Lung (tissue), 13 donors: ENCODE results near the gene TPRN. TPM values are rescaled to one million over a fixed set of nuclear protein-coding genes. Genes with fewer than 3 reads are reported as not detected.

Experiments
- ATAC-seq: fragments of 200-7000 bp; cut with Tn5 transposase; one replicate; pipeline ENCODE4 v1.9.1; 2020; ENCODE audit warnings: moderate number of reproducible peaks; ENCODE audit not compliant: insufficient read depth, low FRiP score
- DNase-seq, 3 donors: peaks; one replicate each; pipeline ENCODE4 v3.0.0-alpha.2; 2013 to 2017
- H3K27ac ChIP-seq, 2 donors: one replicate each; pipeline ENCODE4 v1.5.1; 2013; ENCODE audit warnings: mild to moderate bottlenecking in 2 of 2, moderate library complexity in 2 of 2, control low read depth in 1 of 2, inconsistent platforms in 1 of 2, low read depth in 1 of 2, low read length in 1 of 2
- H3K27me3 ChIP-seq, 3 donors: one replicate each; pipeline ENCODE4 v1.5.1; 2013; ENCODE audit warnings: low read length in 2 of 3; ENCODE audit not compliant: control insufficient read depth in 3 of 3, insufficient read depth in 3 of 3
- H3K36me3 ChIP-seq, 4 donors: one replicate each; pipeline ENCODE4 v1.5.1; 2013; ENCODE audit warnings: low read length in 4 of 4, mild to moderate bottlenecking in 1 of 4, moderate library complexity in 1 of 4; ENCODE audit not compliant: control insufficient read depth in 4 of 4, insufficient read depth in 4 of 4
- H3K4me1 ChIP-seq, 5 donors: one replicate each; pipeline ENCODE4 v1.5.1; 2013; ENCODE audit warnings: low read length in 5 of 5, mild to moderate bottlenecking in 2 of 5, moderate library complexity in 1 of 5; ENCODE audit not compliant: control insufficient read depth in 5 of 5, insufficient read depth in 5 of 5
- H3K4me3 ChIP-seq: one replicate; pipeline ENCODE4 v1.5.1; 2013; ENCODE audit warnings: mild to moderate bottlenecking, control low read depth, moderate library complexity
- H3K9ac ChIP-seq, 2 donors: one replicate each; pipeline ENCODE4 v1.5.1; 2013; ENCODE audit warnings: low read length in 2 of 2, control low read depth in 1 of 2; ENCODE audit not compliant: insufficient read depth in 1 of 2
- H3K9me3 ChIP-seq, 4 donors: one replicate each; pipeline ENCODE4 v1.5.1; 2013; ENCODE audit warnings: low read length in 3 of 4, mild to moderate bottlenecking in 1 of 4, moderate library complexity in 1 of 4; ENCODE audit not compliant: control insufficient read depth in 4 of 4, insufficient read depth in 3 of 4
- CTCF ChIP-seq: IDR thresholded peaks from 2 replicates; pipeline ENCODE4 v1.5.1; 2012; ENCODE audit warnings: mild to moderate bottlenecking; ENCODE audit errors: control extremely low read depth, extremely low read depth
- WGBS, 2 donors: extraction: QIAGEN DNeasy Blood & Tissue Kit; methylation state at CpG; one replicate each; pipeline ENCODE4 v1.1.7; 2013; 5-methylcytosine and 5-hydroxymethylcytosine counted together
- polyA plus RNA-seq, 2 donors: library from polyadenylated mRNA; stranded (reverse); fragments of 200-250 nt; gene quantifications; one replicate each; pipeline ENCODE4 v1.2.1, GENCODE V29; 2013
- small RNA-seq: library from RNA; depleted of rRNA; stranded (forward); fragments of <200 nt; gene quantifications from one replicate; pipeline ENCODE3, GENCODE V24; 2014; ENCODE audit warnings: low replicate concordance
- total RNA-seq, 2 donors: library from RNA; depleted of rRNA in 1 of 2; stranded (reverse); fragments of >200 nt in 1 of 2; gene quantifications; one replicate each; pipeline ENCODE4 v1.2.1, GENCODE V29; 2014 to 2021
- donor health status: control.
- donor health status: control.
- donor health status: Bipolar disorder and iron deficiency.
- donor health status: healthy.
- donor health status: DM: yes; HTN: yes; CAD: no.

The TPRN gene
- total and polyA plus RNA-seq, 4 donors = 8.9 to 30.6 (median 15.5) TPM

GRCh38 chr9:137143459-137143858 is 57.1 kb downstream of the TPRN start:
- Histone ChIP-seq H3K9me3 (peaks cover 0 to 5% (median 0%) of the 10 kb centered on the region in 4 donors), H3K9ac (no peak overlapping the region), H3K4me3 (no peak overlapping the region), H3K27me3 (peaks cover 12 to 39% (median 14%) of the 10 kb centered on the region in 3 donors), H3K4me1 (peaks cover 0 to 3% (median 0%) of the 10 kb centered on the region in 5 donors), H3K36me3 (no peaks in the 10 kb centered on the region), H3K27ac (no peak overlapping the region)
- ATAC-seq (no peak), DNase-seq (no peak)
- no peak for TF ChIP-seq CTCF
- 58 to 74% methylated on average over 4 of the region's 4 CpGs for WGBS, 2 donors

GRCh38 chr9:137141976-137142936 is 58.3 kb downstream of the TPRN start:
- no peak for DNase-seq

More at GRCh38 chr9:137141976-137142936, 58.3 kb downstream of the TPRN start:
- Histone ChIP-seq H3K9me3 (peaks cover 0 to 7% (median 0%) of the 10 kb centered on the region in 4 donors), H3K4me1 (peaks cover 0 to 3% (median 0%) of the 10 kb centered on the region in 5 donors), H3K9ac (no peak overlapping the region), H3K4me3 (no peak overlapping the region), H3K27me3 (peaks cover 16 to 43% (median 21%) of the 10 kb centered on the region in 3 donors), H3K36me3 (no peaks in the 10 kb centered on the region), H3K27ac (no peak overlapping the region)
- TF ChIP-seq CTCF = no peak
- 70 to 83% methylated on average over 24 of the region's 24 CpGs for WGBS, 2 donors
- no peak for ATAC-seq

Small RNA genes lying within 50 kb of the gene (small RNA-seq; reads per million reads assigned to genes)
- not detected for gene MIR3621

Other genes starting within 250 kb of the TPRN start
Only the 30 nearest of the 32 such genes appear.
- 100 to 1,000 TPM in 1 of 2 donors, 10 to 100 TPM in 1; 29.5 to 159 TPM for gene PTGDS, start 223.2 kb downstream of the TPRN start, total RNA-seq
- gene PTGDS, start 223.2 kb downstream of the TPRN start, polyA plus RNA-seq = 100 to 1,000 TPM in 1 of 2 donors, 10 to 100 TPM in 1; 19.4 to 158 TPM
- 1 to 10 TPM in 1 of 2 donors, under 1 TPM in 1; 0.28 to 2.5 TPM for gene LCNL1, start 217.7 kb downstream of the TPRN start, total RNA-seq
- gene LCNL1, start 217.7 kb downstream of the TPRN start, polyA plus RNA-seq = 1 to 10 TPM in 1 of 2 donors, under 1 TPM in 1; 0.15 to 2.7 TPM
- 10 to 100 TPM; 16.6 to 58.1 TPM for gene PAXX, start 208.3 kb downstream of the TPRN start, total RNA-seq
- 100 to 1,000 TPM in 1 of 2 donors, 10 to 100 TPM in 1; 60.7 to 172 TPM for gene PAXX, start 208.3 kb downstream of the TPRN start, polyA plus RNA-seq
- 100 to 1,000 TPM in 1 of 2 donors, 10 to 100 TPM in 1; 72.0 to 115 TPM for gene CLIC3, start 204.2 kb downstream of the TPRN start, total RNA-seq
- 10 to 100 TPM; 17.2 to 90.2 TPM for gene CLIC3, start 204.2 kb downstream of the TPRN start, polyA plus RNA-seq
- 10 to 100 TPM; 13.4 to 39.0 TPM for gene ABCA2, start 172.5 kb downstream of the TPRN start, total RNA-seq
- gene ABCA2, start 172.5 kb downstream of the TPRN start, polyA plus RNA-seq = 10 to 100 TPM; 14.8 to 18.1 TPM
- 1 to 10 TPM in 1 of 2 donors, under 1 TPM in 1; 0.37 to 1.0 TPM for gene FUT7, start 168.7 kb downstream of the TPRN start, total RNA-seq
- gene FUT7, start 168.7 kb downstream of the TPRN start, polyA plus RNA-seq = 1 to 10 TPM in 1 of 2 donors, under 1 TPM in 1; 0.45 to 5.5 TPM
- gene NPDC1, start 154.6 kb downstream of the TPRN start, total RNA-seq = 10 to 100 TPM; 28.7 to 99.3 TPM
- gene NPDC1, start 154.6 kb downstream of the TPRN start, polyA plus RNA-seq = 10 to 100 TPM; 49.0 to 87.5 TPM
- 1 to 10 TPM; 1.8 to 3.2 TPM for gene ENTPD2, start 146.7 kb downstream of the TPRN start, total RNA-seq
- gene ENTPD2, start 146.7 kb downstream of the TPRN start, polyA plus RNA-seq = under 1 TPM; 0.39 to 0.53 TPM
- 1 to 10 TPM; 1.4 to 1.7 TPM for gene SAPCD2, start 130.2 kb downstream of the TPRN start, total RNA-seq
- 1 to 10 TPM; 1.3 to 2.1 TPM for gene SAPCD2, start 130.2 kb downstream of the TPRN start, polyA plus RNA-seq
- 10 to 100 TPM; 12.2 to 35.5 TPM for gene UAP1L1, start 123.2 kb downstream of the TPRN start, total RNA-seq
- 10 to 100 TPM; 14.5 to 19.7 TPM for gene UAP1L1, start 123.2 kb downstream of the TPRN start, polyA plus RNA-seq
- gene MAN1B1, start 113.8 kb downstream of the TPRN start, total RNA-seq = 10 to 100 TPM; 56.7 to 70.9 TPM
- 10 to 100 TPM; 40.3 to 56.9 TPM for gene MAN1B1, start 113.8 kb downstream of the TPRN start, polyA plus RNA-seq
- gene DPP7, start 86.0 kb downstream of the TPRN start, total RNA-seq = 100 to 1,000 TPM in 1 of 2 donors, 10 to 100 TPM in 1; 48.0 to 236 TPM
- 100 to 1,000 TPM; 220 to 436 TPM for gene DPP7, start 86.0 kb downstream of the TPRN start, polyA plus RNA-seq
- gene GRIN1, start 61.6 kb downstream of the TPRN start, total RNA-seq = under 1 TPM; 0.06 to 0.49 TPM
- under 1 TPM; 0.18 to 0.51 TPM for gene GRIN1, start 61.6 kb downstream of the TPRN start, polyA plus RNA-seq
- 1 to 10 TPM in 1 of 2 donors, under 1 TPM in 1; 0.77 to 5.2 TPM for gene LRRC26, start 30.7 kb downstream of the TPRN start, total RNA-seq
- under 1 TPM; 0.12 to 0.37 TPM for gene LRRC26, start 30.7 kb downstream of the TPRN start, polyA plus RNA-seq
- gene TMEM210, start 28.7 kb downstream of the TPRN start, total RNA-seq = not detected
- gene TMEM210, start 28.7 kb downstream of the TPRN start, polyA plus RNA-seq = not detected
- gene ANAPC2, start 12.2 kb downstream of the TPRN start, total RNA-seq = 10 to 100 TPM; 31.9 to 60.9 TPM
- 10 to 100 TPM; 32.3 to 50.0 TPM for gene ANAPC2, start 12.2 kb downstream of the TPRN start, polyA plus RNA-seq
- 10 to 100 TPM; 40.8 to 87.0 TPM for gene SSNA1, start 12.1 kb downstream of the TPRN start, total RNA-seq
- 100 to 1,000 TPM; 114 to 144 TPM for gene SSNA1, start 12.1 kb downstream of the TPRN start, polyA plus RNA-seq
- gene TMEM203, start 4.9 kb upstream of the TPRN start, total RNA-seq = 10 to 100 TPM; 26.0 to 35.8 TPM
- 10 to 100 TPM; 31.8 to 39.3 TPM for gene TMEM203, start 4.9 kb upstream of the TPRN start, polyA plus RNA-seq
- gene NDOR1, start 5.0 kb upstream of the TPRN start, total RNA-seq = 10 to 100 TPM in 1 of 2 donors, 1 to 10 TPM in 1; 4.5 to 22.0 TPM
- 10 to 100 TPM; 11.8 to 12.2 TPM for gene NDOR1, start 5.0 kb upstream of the TPRN start, polyA plus RNA-seq
- 1 to 10 TPM; 1.7 to 7.5 TPM for gene RNF208, start 21.5 kb upstream of the TPRN start, total RNA-seq
- gene RNF208, start 21.5 kb upstream of the TPRN start, polyA plus RNA-seq = 10 to 100 TPM in 1 of 2 donors, 1 to 10 TPM in 1; 3.1 to 12.0 TPM
- under 1 TPM in 1 of 2 donors, not detected in 1; 0.92 TPM for gene CYSRT1, start 24.4 kb upstream of the TPRN start, total RNA-seq
- gene CYSRT1, start 24.4 kb upstream of the TPRN start, polyA plus RNA-seq = 1 to 10 TPM in 1 of 2 donors, under 1 TPM in 1; 0.70 to 2.7 TPM
- 1 to 10 TPM in 1 of 2 donors, under 1 TPM in 1; 0.52 to 1.1 TPM for gene RNF224, start 26.8 kb upstream of the TPRN start, total RNA-seq
- 1 to 10 TPM in 1 of 2 donors, under 1 TPM in 1; 0.24 to 1.1 TPM for gene RNF224, start 26.8 kb upstream of the TPRN start, polyA plus RNA-seq
- under 1 TPM in 1 of 2 donors, not detected in 1; 0.65 TPM for gene SLC34A3, start 30.2 kb upstream of the TPRN start, total RNA-seq
- gene SLC34A3, start 30.2 kb upstream of the TPRN start, polyA plus RNA-seq = under 1 TPM; 0.03 to 0.12 TPM
- gene TUBB4B, start 40.5 kb upstream of the TPRN start, total RNA-seq = 100 to 1,000 TPM; 163 to 505 TPM
- 100 to 1,000 TPM; 326 to 338 TPM for gene TUBB4B, start 40.5 kb upstream of the TPRN start, polyA plus RNA-seq
- gene STPG3, start 50.5 kb upstream of the TPRN start, total RNA-seq = not detected
- under 1 TPM in 1 of 2 donors, not detected in 1; 0.18 TPM for gene STPG3, start 50.5 kb upstream of the TPRN start, polyA plus RNA-seq
- 10 to 100 TPM; 30.4 to 56.2 TPM for gene NELFB, start 54.6 kb upstream of the TPRN start, total RNA-seq
- 10 to 100 TPM; 37.3 to 51.1 TPM for gene NELFB, start 54.6 kb upstream of the TPRN start, polyA plus RNA-seq
- gene TOR4A, start 77.0 kb upstream of the TPRN start, total RNA-seq = 10 to 100 TPM; 12.1 to 42.5 TPM
- 10 to 100 TPM in 1 of 2 donors, 1 to 10 TPM in 1; 9.6 to 29.2 TPM for gene TOR4A, start 77.0 kb upstream of the TPRN start, polyA plus RNA-seq
- 10 to 100 TPM in 1 of 2 donors, 1 to 10 TPM in 1; 5.2 to 10.8 TPM for gene NRARP, start 101.5 kb upstream of the TPRN start, total RNA-seq
- 1 to 10 TPM; 2.1 to 6.4 TPM for gene NRARP, start 101.5 kb upstream of the TPRN start, polyA plus RNA-seq
- 10 to 100 TPM; 17.5 to 21.5 TPM for gene EXD3, start 222.4 kb upstream of the TPRN start, total RNA-seq
- gene EXD3, start 222.4 kb upstream of the TPRN start, polyA plus RNA-seq = 10 to 100 TPM in 1 of 2 donors, 1 to 10 TPM in 1; 8.6 to 30.5 TPM
- gene NOXA1, start 222.7 kb upstream of the TPRN start, total RNA-seq = 10 to 100 TPM in 1 of 2 donors, 1 to 10 TPM in 1; 3.1 to 10.1 TPM
- 10 to 100 TPM in 1 of 2 donors, 1 to 10 TPM in 1; 2.1 to 11.7 TPM for gene NOXA1, start 222.7 kb upstream of the TPRN start, polyA plus RNA-seq